ENCODE data around the gene KLF13.

Gene KLF13

GRCh38 chr15:31291048-31291578 is 35.5 kb upstream of the KLF13 start:
- Histone ChIP-seq H3K36me3 (replicated peaks; ENCODE audit: insufficient read depth, low read length) (no peaks in the 10 kb centered on the region), H3F3A (ENCODE audit: insufficient read depth, low read length) (no peaks in the 10 kb centered on the region), H3K9me2 (replicated peaks; ENCODE audit: insufficient read depth, low read length) (no peaks in the 10 kb centered on the region), H3K4me3 (ENCODE audit: low read length) (no peak overlapping the region), H3K9ac (ENCODE audit: low read length) (no peak overlapping the region), H3K9me3 (replicated peaks; ENCODE audit: insufficient read depth, low read length) (no peaks in the 10 kb centered on the region; the same call in 1 of the 2 replicates), H2AFZ (ENCODE audit: low read length) (no peak overlapping the region), H3K79me2 (ENCODE audit: low read length) (no peaks in the 10 kb centered on the region), H4K20me1 (ENCODE audit: insufficient read depth, low read length) (no peaks in the 10 kb centered on the region), H3K4me2 (ENCODE audit: low read depth, low read length) (no peak overlapping the region), H3K27ac (ENCODE audit: low read length) (no peak overlapping the region), H3K4me1 (ENCODE audit: low read length) (0 out of 2 replicates have a peak, but pooled peaks cover 2% of the 10 kb centered on the region), H3K27me3 (replicated peaks; ENCODE audit: insufficient read depth, low read length) (no peaks in the 10 kb centered on the region)
- TF ChIP-seq EZH2 (optimal IDR thresholded peaks at IDR 0.05; ENCODE audit: low read depth, low read length) (no peak), CTCF (IDR thresholded peaks at IDR 0.05; ENCODE audit: low read length) (no peak), EZH2phosphoT487 (IDR thresholded peaks at IDR 0.05; ENCODE audit: low read length) (no peak)
- DNase-seq, result no peak

GRCh38 chr15:31292391-31293015 is 34.1 kb upstream of the KLF13 start:
- no peak overlapping the region for H3K4me2 ChIP-seq (ENCODE audit: low read depth, low read length)
- no peak overlapping the region for H3K9ac ChIP-seq (ENCODE audit: low read length)
- H3K27me3 ChIP-seq (replicated peaks; ENCODE audit: insufficient read depth, low read length), result no peaks in the 10 kb centered on the region
- no peak for DNase-seq
- H3K9me2 ChIP-seq (replicated peaks; ENCODE audit: insufficient read depth, low read length), result no peaks in the 10 kb centered on the region
- no peaks in the 10 kb centered on the region for H3K79me2 ChIP-seq (ENCODE audit: low read length)
- no peaks in the 10 kb centered on the region for H3K4me1 ChIP-seq (ENCODE audit: low read length)
- no peak overlapping the region for H3K4me3 ChIP-seq (ENCODE audit: low read length)
- TF ChIP-seq CTCF (IDR thresholded peaks at IDR 0.05; ENCODE audit: low read length) (no peak), EZH2phosphoT487 (IDR thresholded peaks at IDR 0.05; ENCODE audit: low read length) (no peak)
- no peaks in the 10 kb centered on the region; the same call in 1 of the 2 replicates for H3K9me3 ChIP-seq (replicated peaks; ENCODE audit: insufficient read depth, low read length)
- no peak overlapping the region for H2AFZ ChIP-seq (ENCODE audit: low read length)
- no peaks in the 10 kb centered on the region for H4K20me1 ChIP-seq (ENCODE audit: insufficient read depth, low read length)
- no peaks in the 10 kb centered on the region for H3K36me3 ChIP-seq (replicated peaks; ENCODE audit: insufficient read depth, low read length)
- H3K27ac ChIP-seq (ENCODE audit: low read length), result no peak overlapping the region
- H3F3A ChIP-seq (ENCODE audit: insufficient read depth, low read length), result no peaks in the 10 kb centered on the region

- TF ChIP-seq CTCF (IDR thresholded peaks at IDR 0.05; ENCODE audit: low read length) (no peak), EZH2phosphoT487 (IDR thresholded peaks at IDR 0.05; ENCODE audit: low read length) (no peak)
- no peak overlapping the region for H3K4me3 ChIP-seq (ENCODE audit: low read length)
- DNase-seq, result no peak
Measured at GRCh38 chr15:31293655-31294054, 33.0 kb upstream of the KLF13 start.

More at GRCh38 chr15:31293655-31294054, 33.0 kb upstream of the KLF13 start:
- Histone ChIP-seq H3F3A (ENCODE audit: insufficient read depth, low read length) (no peaks in the 10 kb centered on the region), H3K36me3 (replicated peaks; ENCODE audit: insufficient read depth, low read length) (no peaks in the 10 kb centered on the region), H3K4me2 (ENCODE audit: low read depth, low read length) (no peak overlapping the region), H3K27me3 (replicated peaks; ENCODE audit: insufficient read depth, low read length) (no peaks in the 10 kb centered on the region), H3K79me2 (ENCODE audit: low read length) (no peaks in the 10 kb centered on the region), H3K27ac (ENCODE audit: low read length) (no peak overlapping the region), H3K4me1 (ENCODE audit: low read length) (no peaks in the 10 kb centered on the region), H4K20me1 (ENCODE audit: insufficient read depth, low read length) (no peaks in the 10 kb centered on the region), H3K9me3 (replicated peaks; ENCODE audit: insufficient read depth, low read length) (no peaks in the 10 kb centered on the region; the same call in 1 of the 2 replicates), H3K9me2 (replicated peaks; ENCODE audit: insufficient read depth, low read length) (no peaks in the 10 kb centered on the region), H2AFZ (ENCODE audit: low read length) (no peak overlapping the region), H3K9ac (ENCODE audit: low read length) (no peak overlapping the region)
